HEK293T (cell line): ENCODE results near the gene TCF19.
"Not testable (repeated sequence)": the region's sequence is repeated elsewhere in the genome, so short reads cannot be mapped to it uniquely, and the experiment has no call there.

Source experiments
- CTCF ChIA-PET: fragments of 350-600 bp; formaldehyde crosslinking; extraction: SDS; loops from one replicate; lab custom pipeline; 2021; ENCODE audit warnings: antibody characterized with exemption, inconsistent platforms; lab: Yijun Ruan, JAX
- POLR2A ChIA-PET: fragments of 350-600 bp; formaldehyde crosslinking; extraction: SDS; loops from one replicate; lab custom pipeline; 2020; ENCODE audit warnings: antibody characterized with exemption, inconsistent platforms; lab: Yijun Ruan, JAX
- DNase-seq: peaks from one replicate; pipeline ENCODE4 v3.0.0; 2012; ENCODE audit warnings: mixed read lengths; ENCODE audit errors: extremely low spot score
- ARNT ChIP-seq: fragments of 450-650 bp; IDR thresholded peaks from 2 replicates; pipeline ENCODE4 v1.6.1; 2017; ENCODE audit warnings: mild to moderate bottlenecking
- BHLHE40 ChIP-seq: fragments of 450-650 bp; IDR thresholded peaks from 2 replicates; pipeline ENCODE4 v1.6.1; 2016; ENCODE audit warnings: mild to moderate bottlenecking, moderate library complexity, borderline replicate concordance
- CTBP1 ChIP-seq: fragments of 450-650 bp; IDR thresholded peaks from 2 replicates; pipeline ENCODE4 v1.6.1; 2016; ENCODE audit warnings: borderline replicate concordance
- ELF4 ChIP-seq: fragments of 450-650 bp; IDR thresholded peaks from 2 replicates; pipeline ENCODE4 v1.6.1; 2017; ENCODE audit warnings: antibody characterized with exemption
- FOXA1 ChIP-seq: fragments of 450-650 bp; IDR thresholded peaks from 2 replicates; pipeline ENCODE4 v1.6.1; 2016; ENCODE audit warnings: mild to moderate bottlenecking
- FOXK2 ChIP-seq: fragments of 450-650 bp; IDR thresholded peaks from 2 replicates; pipeline ENCODE4 v1.6.1; 2016; ENCODE audit warnings: mild to moderate bottlenecking
- FOXM1 ChIP-seq: fragments of 450-650 bp; IDR thresholded peaks from 2 replicates; pipeline ENCODE4 v1.6.1; 2017; ENCODE audit warnings: mild to moderate bottlenecking, borderline replicate concordance
- HDGF ChIP-seq: fragments of 450-650 bp; IDR thresholded peaks from 2 replicates; pipeline ENCODE4 v1.6.1; 2017; ENCODE audit warnings: antibody characterized with exemption, borderline replicate concordance
- L3MBTL2 ChIP-seq: fragments of 450-650 bp; conservative IDR thresholded peaks from 2 replicates; pipeline ENCODE4 v1.6.1; 2016; ENCODE audit warnings: mild to moderate bottlenecking
- LEF1 ChIP-seq: fragments of 450-650 bp; IDR thresholded peaks from 2 replicates; pipeline ENCODE4 v1.6.1; 2017; ENCODE audit warnings: mild to moderate bottlenecking, borderline replicate concordance
- NFRKB ChIP-seq: fragments of 450-650 bp; IDR thresholded peaks from 2 replicates; pipeline ENCODE4 v1.6.1; 2016; ENCODE audit warnings: mild to moderate bottlenecking, moderate library complexity
- PKNOX1 ChIP-seq: fragments of 450-650 bp; IDR thresholded peaks from 2 replicates; pipeline ENCODE4 v1.6.1; 2016
- SP1 ChIP-seq: fragments of 450-650 bp; IDR thresholded peaks from 2 replicates; pipeline ENCODE4 v1.6.1; 2017
- SUZ12 ChIP-seq: fragments of 450-650 bp; IDR thresholded peaks from 2 replicates; pipeline ENCODE4 v1.6.1; 2016; ENCODE audit warnings: mild to moderate bottlenecking
- TARDBP ChIP-seq: fragments of 450-650 bp; IDR thresholded peaks from 2 replicates; pipeline ENCODE4 v1.6.1; 2016
- ZNF384 ChIP-seq: fragments of 450-650 bp; IDR thresholded peaks from 2 replicates; pipeline ENCODE4 v1.6.1; 2016

The TCF19 gene

GRCh38 chr6:31162463-31163165, 4.2 kb downstream of the TCF19 start:
- DNase-seq = no peak
- ChIA-PET POLR2A (no interaction called here), CTCF (no interaction called here)
- TF ChIP-seq ZNF384 = no peak
- no peak for TF ChIP-seq FOXA1
- no peak for TF ChIP-seq HDGF
- no peak for TF ChIP-seq LEF1
- no peak for TF ChIP-seq SP1
- no peak for TF ChIP-seq L3MBTL2
- no peak for TF ChIP-seq BHLHE40
- no peak for TF ChIP-seq SUZ12
- TF ChIP-seq CTBP1 = no peak
- no peak for TF ChIP-seq PKNOX1
- no peak for TF ChIP-seq NFRKB
- TF ChIP-seq FOXM1 = no peak
- no peak for TF ChIP-seq TARDBP
- no peak for TF ChIP-seq FOXK2
- no peak for TF ChIP-seq ELF4
- no peak for TF ChIP-seq ARNT

GRCh38 chr6:31163922-31164321, 5.5 kb downstream of the TCF19 start:
- CTCF ChIA-PET = no interaction called here
- DNase-seq = no peak
- TF ChIP-seq CTBP1 = no peak
- no peak for TF ChIP-seq BHLHE40
- no peak for TF ChIP-seq L3MBTL2
- no peak for TF ChIP-seq ARNT
- TF ChIP-seq ZNF384 = no peak
- no peak for TF ChIP-seq ELF4
- TF ChIP-seq NFRKB = no peak
- TF ChIP-seq FOXA1 = no peak
- no peak for TF ChIP-seq TARDBP
- no peak for TF ChIP-seq SP1
- TF ChIP-seq SUZ12 = no peak
- TF ChIP-seq FOXK2 = no peak
- TF ChIP-seq HDGF = no peak
- TF ChIP-seq LEF1 = no peak
- POLR2A ChIA-PET = no interaction called here

- DNase-seq, CTCF ChIA-PET: not testable (repeated sequence)
- POLR2A ChIA-PET = interaction anchor here (1.1 kb wide), 2 partner anchors 9 to 12 kb away, joined by 6 read pairs; no protein-coding TSS in a partner anchor
Measured at GRCh38 chr6:31164475-31165063, 6.2 kb downstream of the TCF19 start.

- POLR2A ChIA-PET = interaction anchor here (1.1 kb wide), 2 partner anchors 9 to 12 kb away, joined by 6 read pairs; no protein-coding TSS in a partner anchor
- DNase-seq, CTCF ChIA-PET: not testable (repeated sequence)
Measured at GRCh38 chr6:31165064-31165832, 6.9 kb downstream of the TCF19 start.

- no peak for DNase-seq
- POLR2A ChIA-PET = interaction anchor here (1.1 kb wide), 1 partner anchor 10 kb away, joined by 6 read pairs; no protein-coding TSS in a partner anchor
- CTCF ChIA-PET = no interaction called here
- no peak for TF ChIP-seq CTBP1
- TF ChIP-seq ARNT = no peak
- TF ChIP-seq NFRKB = no peak
- no peak for TF ChIP-seq FOXM1
- TF ChIP-seq SP1 = no peak
- TF ChIP-seq FOXK2 = no peak
Measured at GRCh38 chr6:31165986-31166385, 7.6 kb downstream of the TCF19 start.

- POLR2A ChIA-PET = interaction anchor here (1.9 kb wide), 1 partner anchor 10 kb away, joined by 13 read pairs; the partner anchor contains the start of gene TCF19
- no peak for DNase-seq
- TF ChIP-seq SUZ12 (no peak), FOXK2 (no peak), HDGF (no peak), ARNT (no peak), FOXA1 (no peak), ZNF384 (no peak), TARDBP (no peak), CTBP1 (no peak), ELF4 (no peak), PKNOX1 (no peak), BHLHE40 (no peak), FOXM1 (no peak), SP1 (no peak), L3MBTL2 (no peak), LEF1 (no peak), NFRKB (no peak)
- CTCF ChIA-PET = no interaction called here
Measured at GRCh38 chr6:31168606-31169005, 10.2 kb downstream of the TCF19 start.
